ENCODE measurements around the gene PDIA3. TPM values are rescaled to one million over a fixed set of nuclear protein-coding genes. Genes with fewer than 3 reads are reported as not detected.
A peak's percentile ranks its signal among the peaks of the same experiment; 100 is the strongest.

PDIA3 gene
- total and polyA plus RNA-seq, 2 experiments from 2014 or later: 97.9 to 932 TPM

- no peaks in the 10 kb centered on the region for H3K9me3 ChIP-seq (ENCODE audit: low read depth)
- H3K4me1 ChIP-seq (ENCODE audit: low read depth): no peaks in the 10 kb centered on the region
- peak in 1 of 2 donors; percentile 51 for DNase-seq (ENCODE audit: low read depth in 1 of 2, low spot score in 1 of 2)
- H3K27me3 ChIP-seq: no peaks in the 10 kb centered on the region
- H3K4me3 ChIP-seq: no peak overlapping the region
- no peak overlapping the region for H3K27ac ChIP-seq
- peaks cover 29% of the 10 kb centered on the region for H3K36me3 ChIP-seq
- TF ChIP-seq CTCF (IDR thresholded peaks at IDR 0.05; ENCODE audit: low read depth, low read length): peak; percentile 16
These were observed 29.2 kb downstream of the PDIA3 start for GRCh38 chr15:43775411-43775965.

- Histone ChIP-seq H3K36me3 (peaks cover 22% of the 10 kb centered on the region), H3K27me3 (no peaks in the 10 kb centered on the region), H3K27ac (no peak overlapping the region), H3K4me3 (peak overlapping the region; percentile 38), H3K9me3 (ENCODE audit: low read depth) (no peaks in the 10 kb centered on the region), H3K4me1 (ENCODE audit: low read depth) (no peaks in the 10 kb centered on the region)
- TF ChIP-seq CTCF (IDR thresholded peaks at IDR 0.05; ENCODE audit: low read depth, low read length): no peak
- DNase-seq (ENCODE audit: low read depth in 1 of 2, low spot score in 1 of 2): peak in 1 of 2 donors; percentile 19
These were observed 30.0 kb downstream of the PDIA3 start for GRCh38 chr15:43776101-43776717.

- no peak within 1 kb of the TSS for H3K27ac ChIP-seq
- peak within 1 kb of the TSS; percentile 38 for H3K4me3 ChIP-seq
- no peak for TF ChIP-seq CTCF (IDR thresholded peaks at IDR 0.05; ENCODE audit: low read depth, low read length)
These were observed 30.6 kb downstream of the PDIA3 start, which contains the start of gene ELL3 for GRCh38 chr15:43776718-43777266. Gene ELL3 (minus strand): TSS chr15:43776966. CDS start chr15:43776901, 65 bp downstream.

DNA sequence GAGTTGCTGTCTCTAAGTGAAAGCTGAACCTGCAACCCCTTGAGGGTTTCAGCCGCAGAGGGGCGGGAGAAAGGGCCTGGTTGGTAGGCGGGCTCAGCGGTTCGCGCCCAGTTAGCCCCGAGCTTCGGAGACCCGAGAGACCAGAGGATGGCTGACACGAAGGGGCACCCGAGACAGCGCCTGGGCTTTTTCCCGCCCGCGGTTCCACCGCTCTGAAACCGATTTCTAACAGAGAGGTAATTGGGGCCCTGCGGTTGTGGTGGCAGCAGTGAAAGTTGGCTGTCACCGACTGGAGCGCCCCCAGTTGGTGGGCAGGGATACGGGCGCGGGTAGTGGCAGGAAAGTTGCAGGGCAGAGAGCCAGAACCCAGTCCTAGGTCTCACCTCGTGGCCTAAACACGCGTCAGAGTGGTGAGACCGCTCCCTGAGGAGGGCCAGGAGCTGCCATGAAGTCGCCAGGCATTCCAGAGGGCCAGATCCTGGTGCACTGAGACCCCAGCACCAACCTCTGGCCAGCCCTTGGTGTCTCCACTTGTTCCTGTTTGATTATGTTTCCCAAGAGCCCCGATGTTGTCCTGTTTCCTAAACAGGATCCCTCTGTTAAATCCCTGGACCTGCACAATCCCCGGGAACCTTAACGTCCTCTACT, 31.2 kb downstream of the PDIA3 start:
- Histone ChIP-seq H3K27ac (no peak overlapping the region), H3K9me3 (ENCODE audit: low read depth) (no peaks in the 10 kb centered on the region), H3K36me3 (peaks cover 10% of the 10 kb centered on the region)

More at GRCh38 chr15:43776718-43777266, 30.6 kb downstream of the PDIA3 start, which contains the start of gene ELL3:
- H3K4me1 ChIP-seq (ENCODE audit: low read depth): no peaks in the 10 kb centered on the region
- peaks cover 16% of the 10 kb centered on the region for H3K36me3 ChIP-seq
- no peaks in the 10 kb centered on the region for H3K27me3 ChIP-seq
- H3K9me3 ChIP-seq (ENCODE audit: low read depth): no peaks in the 10 kb centered on the region
- DNase-seq (ENCODE audit: low read depth in 1 of 2, low spot score in 1 of 2): peak; percentile 67 to 68

More for the DNA sequence above, 31.2 kb downstream of the PDIA3 start:
- TF ChIP-seq CTCF (IDR thresholded peaks at IDR 0.05; ENCODE audit: low read depth, low read length): peak; percentile 65
- H3K4me3 ChIP-seq: peak overlapping the region; percentile 38
- DNase-seq (ENCODE audit: low read depth in 1 of 2, low spot score in 1 of 2): peak; percentile 75 to 79
- no peaks in the 10 kb centered on the region for H3K4me1 ChIP-seq (ENCODE audit: low read depth)
- H3K27me3 ChIP-seq: no peaks in the 10 kb centered on the region
